HCT116 (cell line): ENCODE measurements around the gene DIP2C. TPM values are rescaled to one million over a fixed set of nuclear protein-coding genes. Genes with fewer than 3 reads are reported as not detected.

ENCODE experiments used
- ATAC-seq: fragments of 200-7000 bp; cut with Tn5 transposase; 2 replicates; pipeline ENCODE4 v1.9.1; 2020; ENCODE audit warnings: mild to moderate bottlenecking, moderate library complexity
- BruUV-seq: library from RNA; stranded (reverse); fragments of 400-500 nt; replicated peaks from 2 replicates; lab custom pipeline; 2021; lab: Mats Ljungman, UMichigan
- CTCF ChIA-PET: fragments of 300-600 bp; sonication (Branson Sonifier 250); formaldehyde crosslinking; loops from one replicate; lab custom pipeline; 2021; ENCODE audit warnings: antibody characterized with exemption; lab: Charles Lee
- POLR2A ChIA-PET: fragments of 300-600, 350-600 bp; sonication (Branson Sonifier 250); formaldehyde crosslinking; loops from one replicate; lab custom pipeline; 2021; ENCODE audit warnings: antibody characterized with exemption; lab: Charles Lee
- RAD21 ChIA-PET, 2 experiments: fragments of 300-600 bp; sonication (Branson Sonifier 250); formaldehyde crosslinking; loops; one replicate each; lab custom pipeline; 2023; ENCODE audit warnings: low total read pairs in 2 of 2; ENCODE audit not compliant: uncharacterized antibody in 2 of 2, unreplicated experiment in 2 of 2, low non-redundant PET in 1 of 2; lab: Charles Lee
- DNase-seq: peaks from one replicate; pipeline ENCODE4 v3.0.0-alpha.2; 2010; ENCODE audit warnings: low read depth, low spot score
- H2AFZ ChIP-seq: fragments of 200-600 bp; shearing (Covaris generic), sonication (generic); 2 replicates; pipeline ENCODE4 v1.6.1; 2017; ENCODE audit warnings: low read depth, mixed run types, mixed read lengths, antibody characterized with exemption, low read length; ENCODE audit not compliant: poor library complexity, severe bottlenecking
- H3K27ac ChIP-seq: 2 replicates; pipeline ENCODE4 v1.5.1; 2012; ENCODE audit warnings: low read depth, low read length
- H3K27me3 ChIP-seq: fragments of 200-600 bp; sonication (generic); 2 replicates; pipeline ENCODE4 v1.6.1; 2016; ENCODE audit warnings: mixed run types, low read length, mixed read lengths; ENCODE audit not compliant: insufficient read depth
- H3K36me3 ChIP-seq, 2 experiments: fragments of 200-500 bp in 1 of 2; fragments of 200-600 bp in 1 of 2; sonication (Bioruptor generic) in 1 of 2; sonication (generic) in 1 of 2; 2 replicates each; pipeline versions ENCODE4 v1.5.1 to v1.6.1; 2014 to 2016; ENCODE audit warnings: low read length in 2 of 2, inconsistent platforms in 1 of 2, mixed read lengths in 1 of 2, mixed run types in 1 of 2; ENCODE audit not compliant: insufficient read depth in 2 of 2, control insufficient read depth in 1 of 2
- H3K4me1 ChIP-seq, 2 experiments: fragments of 200-600 bp in 1 of 2; sonication (generic) in 1 of 2; 2 replicates each; pipeline versions ENCODE4 v1.5.1 to v1.6.1; 2012 to 2017; ENCODE audit warnings: low read length in 2 of 2, inconsistent platforms in 1 of 2, mild to moderate bottlenecking in 1 of 2, mixed read lengths in 1 of 2, mixed run types in 1 of 2, moderate library complexity in 1 of 2; ENCODE audit not compliant: insufficient read depth in 2 of 2, control insufficient read depth in 1 of 2
- H3K4me2 ChIP-seq: fragments of 200-600 bp; sonication (generic); 2 replicates; pipeline ENCODE4 v1.6.1; 2017; ENCODE audit warnings: mixed run types, low read length, mixed read lengths
- H3K4me3 ChIP-seq, 2 experiments: fragments of 200-600 bp in 1 of 2; sonication (generic) in 1 of 2; replicated peaks in 1 of 2; 2 replicates each; pipeline ENCODE4 v1.5.1; 2011 to 2016; ENCODE audit warnings: low read length in 2 of 2, control low read depth in 1 of 2, low read depth in 1 of 2, mild to moderate bottlenecking in 1 of 2, mixed read lengths in 1 of 2, mixed run types in 1 of 2
- H3K79me2 ChIP-seq: fragments of 200-600 bp; sonication (generic); 2 replicates; pipeline ENCODE4 v1.6.1; 2017; ENCODE audit warnings: mild to moderate bottlenecking, mixed run types, low read length, moderate library complexity, mixed read lengths; ENCODE audit not compliant: insufficient read depth
- H3K9ac ChIP-seq: fragments of 200-600 bp; sonication (generic); 2 replicates; pipeline ENCODE4 v1.6.1; 2016; ENCODE audit warnings: low read length, mixed read lengths
- H3K9me2 ChIP-seq: fragments of 200-600 bp; sonication (generic), shearing (Covaris generic); 2 replicates; pipeline ENCODE4 v1.6.1; 2017; ENCODE audit warnings: mixed run types, mild to moderate bottlenecking, moderate library complexity; ENCODE audit not compliant: insufficient read depth
- H3K9me3 ChIP-seq, 2 experiments: fragments of 200-500 bp in 1 of 2; fragments of 200-600 bp in 1 of 2; sonication (Bioruptor generic) in 1 of 2; sonication (generic) in 1 of 2; 2 replicates each; pipeline ENCODE4 v1.6.1; 2014 to 2017; ENCODE audit warnings: low read length in 2 of 2, mixed read lengths in 2 of 2, inconsistent platforms in 1 of 2, low read depth in 1 of 2, mild to moderate bottlenecking in 1 of 2, mixed run types in 1 of 2, moderate library complexity in 1 of 2; ENCODE audit not compliant: control insufficient read depth in 1 of 2, insufficient read depth in 1 of 2
- H4K20me1 ChIP-seq: fragments of 200-600 bp; sonication (generic), shearing (Covaris generic); 2 replicates; pipeline ENCODE4 v1.6.1; 2017; ENCODE audit warnings: mixed run types, mild to moderate bottlenecking, moderate library complexity; ENCODE audit not compliant: insufficient read depth
- CEBPB ChIP-seq: IDR thresholded peaks from 2 replicates; pipeline ENCODE4 v1.6.1; 2012; ENCODE audit warnings: low read depth
- CTCF ChIP-seq, 3 experiments: fragments of 200-600 bp in 1 of 3; sonication (generic) in 1 of 3; IDR thresholded peaks in 2 of 3; conservative IDR thresholded peaks in 1 of 3; 2 replicates each; pipeline ENCODE4 v1.5.1; 2012 to 2017; ENCODE audit warnings: low read depth in 2 of 3, low read length in 2 of 3, antibody characterized with exemption in 1 of 3, borderline replicate concordance in 1 of 3, control low read depth in 1 of 3, mild to moderate bottlenecking in 1 of 3, mixed read lengths in 1 of 3, mixed run types in 1 of 3, moderate library complexity in 1 of 3; ENCODE audit not compliant: insufficient read depth in 1 of 3
- EGR1 ChIP-seq: IDR thresholded peaks from 2 replicates; pipeline ENCODE4 v1.6.1; 2012; ENCODE audit warnings: low read depth
- EZH2 ChIP-seq: fragments of 200-600 bp; sonication (generic); IDR thresholded peaks from 2 replicates; pipeline ENCODE4 v1.6.1; 2017; ENCODE audit warnings: antibody characterized with exemption, mixed run types
- EZH2phosphoT487 ChIP-seq: fragments of 200-600 bp; IDR thresholded peaks from 2 replicates; pipeline ENCODE4 v1.6.1; 2018; ENCODE audit warnings: antibody characterized with exemption, borderline replicate concordance
- FOSL1 ChIP-seq: IDR thresholded peaks from 2 replicates; pipeline ENCODE4 v1.6.1; 2012; ENCODE audit warnings: low read depth
- MAX ChIP-seq: IDR thresholded peaks from 2 replicates; pipeline ENCODE4 v1.6.1; 2012
- POLR2A ChIP-seq: IDR thresholded peaks from 2 replicates; pipeline ENCODE4 v1.7.0; 2011; ENCODE audit warnings: borderline replicate concordance; ENCODE audit not compliant: insufficient read depth, insufficient read length; ENCODE audit errors: extremely low read depth
- POLR2AphosphoS5 ChIP-seq: IDR thresholded peaks from 2 replicates; pipeline ENCODE4 v1.6.1; 2011; ENCODE audit warnings: mild to moderate bottlenecking, low read depth, low read length, moderate library complexity
- REST ChIP-seq: IDR thresholded peaks from 2 replicates; pipeline ENCODE4 v1.6.1; 2012; ENCODE audit warnings: low read depth
- SIN3A ChIP-seq: IDR thresholded peaks from 2 replicates; pipeline ENCODE4 v1.6.1; 2012; ENCODE audit warnings: low read depth
- SP1 ChIP-seq: IDR thresholded peaks from 2 replicates; pipeline ENCODE4 v1.6.1; 2012; ENCODE audit warnings: low read depth
- YY1 ChIP-seq: IDR thresholded peaks from 2 replicates; pipeline ENCODE4 v1.6.1; 2011; ENCODE audit warnings: low read length, low read depth, moderate library complexity, mild to moderate bottlenecking; ENCODE audit not compliant: insufficient replicate concordance; ENCODE audit errors: extremely low read depth
- ZNF274 ChIP-seq: fragments of 200-500 bp; sonication (Bioruptor generic); IDR thresholded peaks from 2 replicates; pipeline ENCODE4 v1.6.1; 2014; ENCODE audit warnings: mild to moderate bottlenecking, low read depth, low read length, inconsistent platforms
- intact Hi-C: fragments of 100-400 bp; cut with micrococcal nuclease; formaldehyde crosslinking; loops from 2 replicates; pipeline ENCODE4 v1.10.0; 2022
- total RNA-seq: library from RNA; stranded (reverse); gene quantifications from one replicate; pipeline ENCODE4 v1.2.1, GENCODE V29; 2021; ENCODE audit not compliant: unreplicated experiment

The DIP2C gene
- total RNA-seq, 1 experiment from 2014 or later = 15.4 TPM

- CTCF ChIA-PET = no interaction called here
- H3K4me2 ChIP-seq = no peak overlapping the region
- peaks cover 7% of the 10 kb centered on the region in 2 experiments; a peak in 2 of 4 replicates for H3K4me1 ChIP-seq
- H3K27ac ChIP-seq = no peak overlapping the region
- H3K9me3 ChIP-seq = no peaks in the 10 kb centered on the region
- H4K20me1 ChIP-seq = no peaks in the 10 kb centered on the region
- RAD21 ChIA-PET = no interaction called here
- intact Hi-C loops = no loop called here
- H3K9ac ChIP-seq = no peak overlapping the region
- POLR2A ChIA-PET = no interaction called here
- DNase-seq = no peak
- H3K27me3 ChIP-seq = no peaks in the 10 kb centered on the region
- TF ChIP-seq EZH2 = no peak
- no peak for TF ChIP-seq CEBPB
- no peak for TF ChIP-seq POLR2AphosphoS5
- TF ChIP-seq ZNF274 = no peak
- no peaks in the 10 kb centered on the region for H3K9me2 ChIP-seq
- no peak for ATAC-seq
- H2AFZ ChIP-seq = no peak overlapping the region
- BruUV-seq = no TSS peak
- H3K36me3 ChIP-seq = no peaks in the 10 kb centered on the region
- H3K4me3 ChIP-seq = no peak overlapping the region
- no peaks in the 10 kb centered on the region for H3K79me2 ChIP-seq
Observed at GRCh38 chr10:547591-548081, 141.8 kb downstream of the DIP2C start.

GRCh38 chr10:546971-547590 is 142.4 kb downstream of the DIP2C start:
- Histone ChIP-seq H3K4me1 (peaks cover 7% of the 10 kb centered on the region in 2 experiments; a peak in 2 of 4 replicates), H3K4me2 (peak overlapping the region; percentile 6; the same call in 1 of the 2 replicates), H3K9ac (no peak overlapping the region), H3K9me3 (no peaks in the 10 kb centered on the region), H3K9me2 (no peaks in the 10 kb centered on the region), H3K4me3 (no peak overlapping the region), H4K20me1 (no peaks in the 10 kb centered on the region), H3K79me2 (no peaks in the 10 kb centered on the region), H3K27ac (no peak overlapping the region), H3K27me3 (no peaks in the 10 kb centered on the region), H2AFZ (no peak overlapping the region), H3K36me3 (no peaks in the 10 kb centered on the region)
- ATAC-seq (no peak), DNase-seq (no peak)
- no TSS peak for BruUV-seq
- intact Hi-C loops = no loop called here
- RAD21 ChIA-PET = no interaction called here
- CTCF ChIA-PET = no interaction called here
- POLR2A ChIA-PET = no interaction called here
- TF ChIP-seq EGR1 (no peak), POLR2AphosphoS5 (no peak), MAX (no peak), REST (no peak), SP1 (no peak), EZH2phosphoT487 (no peak), SIN3A (no peak), POLR2A (no peak), CEBPB (no peak), YY1 (no peak), CTCF (IDR thresholded peaks at IDR 0.05 in 2 of 3, conservative IDR thresholded peaks at IDR 0.05 in 1 of 3; ENCODE audit: borderline replicate concordance in 1 of 3, insufficient read depth in 1 of 3, low read depth in 2 of 3, low read length in 2 of 3) (no peak), FOSL1 (no peak)
